ENCODE results near the gene ARHGAP22. TPM values are rescaled to one million over a fixed set of nuclear protein-coding genes. Genes with fewer than 3 reads are reported as not detected.

Gene ARHGAP22
- total and polyA plus RNA-seq, 2 of the 4 experiments (the other 2 are of a cell fraction): 28.3 to 30.2 TPM

DNA sequence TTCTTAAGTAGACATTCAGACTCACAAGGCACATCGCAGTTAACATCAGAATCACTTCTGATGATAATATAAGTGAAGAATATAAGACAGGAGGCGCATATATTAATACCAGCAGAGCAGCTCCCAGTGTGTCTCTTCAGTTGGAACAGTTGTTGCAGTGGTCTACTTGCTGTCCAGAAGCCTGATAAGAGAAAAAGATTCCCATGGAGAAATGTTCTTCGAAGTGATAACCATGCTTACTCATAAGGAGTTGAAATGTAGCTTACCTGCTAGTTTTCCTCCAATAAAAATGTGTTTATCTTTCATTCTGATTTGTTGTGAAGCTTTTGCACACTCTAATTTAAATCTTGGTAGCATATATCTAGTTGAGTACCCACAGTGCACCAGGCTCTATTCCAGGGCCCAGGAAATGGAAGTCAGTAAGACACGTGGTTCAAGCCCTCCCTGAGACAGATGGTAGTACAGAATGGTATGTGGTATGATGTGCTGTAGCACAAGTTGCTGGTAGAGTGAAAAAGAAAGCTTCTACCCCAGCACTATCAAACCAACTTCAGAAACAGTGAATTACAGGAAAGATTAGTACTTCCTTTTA lies 174.4 kb downstream of the ARHGAP22 start:
- in situ Hi-C loops (cut with MboI; ENCODE audit: low sequenced_read_pairs): no loop called here
- peaks cover 4% of the 10 kb centered on the region for H3K36me3 ChIP-seq (ENCODE audit: control insufficient read depth, insufficient read depth, low read length)
- no CpG with 5 or more reads among the region's 4 CpGs for WGBS, 2 experiments (ENCODE audit: extremely low coverage in 2 of 2, insufficient read length in 1 of 2)
- peaks cover 0 to 7% of the 10 kb centered on the region in 2 experiments; a peak in 1 of 4 replicates for H3K79me1 ChIP-seq (ENCODE audit: low read depth in 1 of 2, low read length in 2 of 2)
- no peak overlapping the region for H4K91ac ChIP-seq (ENCODE audit: insufficient read depth, low read depth, low read length)
- H3K4me2 ChIP-seq (ENCODE audit: low read depth, low read length): no peak overlapping the region
- H2BK120ac ChIP-seq (ENCODE audit: low read depth, low read length): no peak overlapping the region
- no peak overlapping the region for H2AK9ac ChIP-seq (replicated peaks; ENCODE audit: low read depth, low read length, poor library complexity)
- intact Hi-C loops (cut with micrococcal nuclease): no loop called here
- H2BK20ac ChIP-seq (ENCODE audit: low read depth, low read length): no peak overlapping the region
- H2BK15ac ChIP-seq (ENCODE audit: low read depth, low read length): no peak overlapping the region
- dilution Hi-C loops (cut with HindIII; ENCODE audit: low sequenced_read_pairs, unreplicated experiment): no loop called here
- ATAC-seq (ENCODE audit: low read depth) (no peak), DNase-seq (no peak)
- H3K4me3 ChIP-seq (ENCODE audit: insufficient read depth, low read depth, low read length): no peak overlapping the region
- no peak overlapping the region for H4K8ac ChIP-seq (ENCODE audit: low read depth in 2 of 2, low read length in 2 of 2)
- no peak overlapping the region for H3K23ac ChIP-seq (ENCODE audit: low read depth, low read length)
- no peaks in the 10 kb centered on the region for H3K27me3 ChIP-seq (ENCODE audit: control insufficient read depth, insufficient read depth, low read length)
- CTCF ChIA-PET: no interaction called here
- H2AFZ ChIP-seq (replicated peaks; ENCODE audit: low read length, poor library complexity): no peak overlapping the region
- POLR2A ChIA-PET (ENCODE audit: unreplicated experiment): no interaction called here
- no peak overlapping the region for H3K18ac ChIP-seq (ENCODE audit: low read depth, low read length)
- 0 out of 2 replicates have a peak, but pooled peaks cover 3% of the 10 kb centered on the region for H3K9me1 ChIP-seq (ENCODE audit: insufficient read depth, low read length)
- no peak overlapping the region for H3K4ac ChIP-seq (ENCODE audit: low read depth, low read length)
- no peak overlapping the region for H3K56ac ChIP-seq (ENCODE audit: extremely low read depth, insufficient read depth, low read length)
- no peak overlapping the region for H3K14ac ChIP-seq (replicated peaks; ENCODE audit: low read depth, low read length)
- no peak overlapping the region for H4K5ac ChIP-seq (ENCODE audit: low read depth, low read length)
- BruUV-seq (replicated peaks): no TSS peak
- H4K20me1 ChIP-seq (ENCODE audit: insufficient read depth, low read length): no peaks in the 10 kb centered on the region
- no peak overlapping the region for H2BK5ac ChIP-seq (ENCODE audit: low read depth, low read length, poor library complexity, severe bottlenecking)
- no peaks in the 10 kb centered on the region for H3K9me3 ChIP-seq (ENCODE audit: control insufficient read depth, insufficient read depth, low read length)
- H3K9ac ChIP-seq (ENCODE audit: low read depth, low read length): no peak overlapping the region
- H3K27ac ChIP-seq (ENCODE audit: insufficient read depth, low read length): no peak overlapping the region
- no peak overlapping the region for H2AK5ac ChIP-seq (ENCODE audit: low read depth, low read length)
- TF ChIP-seq, protein P1, sequence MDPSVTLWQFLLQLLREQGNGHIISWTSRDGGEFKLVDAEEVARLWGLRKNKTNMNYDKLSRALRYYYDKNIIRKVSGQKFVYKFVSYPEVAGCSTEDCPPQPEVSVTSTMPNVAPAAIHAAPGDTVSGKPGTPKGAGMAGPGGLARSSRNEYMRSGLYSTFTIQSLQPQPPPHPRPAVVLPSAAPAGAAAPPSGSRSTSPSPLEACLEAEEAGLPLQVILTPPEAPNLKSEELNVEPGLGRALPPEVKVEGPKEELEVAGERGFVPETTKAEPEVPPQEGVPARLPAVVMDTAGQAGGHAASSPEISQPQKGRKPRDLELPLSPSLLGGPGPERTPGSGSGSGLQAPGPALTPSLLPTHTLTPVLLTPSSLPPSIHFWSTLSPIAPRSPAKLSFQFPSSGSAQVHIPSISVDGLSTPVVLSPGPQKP (IDR thresholded peaks at IDR 0.05; ENCODE audit: borderline replicate concordance, low read depth, low read length): no peak
- TF ChIP-seq RFX5 (IDR thresholded peaks at IDR 0.05; ENCODE audit: low read depth, low read length): no peak
- no peaks in the 10 kb centered on the region; the same call in 1 of the 2 replicates for H3K4me1 ChIP-seq (ENCODE audit: control insufficient read depth, insufficient read depth, low read length)

Data from IMR-90 (cell line).